B cell (primary cell): ENCODE results near the gene COL11A2.

ENCODE experiments used
- EZH2 ChIP-seq: IDR thresholded peaks from 2 replicates; pipeline ENCODE4 v1.6.1; 2012; ENCODE audit warnings: borderline replicate concordance, low read depth, mild to moderate bottlenecking, moderate library complexity, low read length; ENCODE audit not compliant: insufficient read depth, poor library complexity, severe bottlenecking
- TF ChIP-seq, protein P1 (sequence below): fragments of 200-600 bp; IDR thresholded peaks from one replicate; pipeline ENCODE4 v1.8.0; 2022; ENCODE audit warnings: antibody characterized with exemption, mild to moderate bottlenecking

- TF ChIP-seq, protein P1, sequence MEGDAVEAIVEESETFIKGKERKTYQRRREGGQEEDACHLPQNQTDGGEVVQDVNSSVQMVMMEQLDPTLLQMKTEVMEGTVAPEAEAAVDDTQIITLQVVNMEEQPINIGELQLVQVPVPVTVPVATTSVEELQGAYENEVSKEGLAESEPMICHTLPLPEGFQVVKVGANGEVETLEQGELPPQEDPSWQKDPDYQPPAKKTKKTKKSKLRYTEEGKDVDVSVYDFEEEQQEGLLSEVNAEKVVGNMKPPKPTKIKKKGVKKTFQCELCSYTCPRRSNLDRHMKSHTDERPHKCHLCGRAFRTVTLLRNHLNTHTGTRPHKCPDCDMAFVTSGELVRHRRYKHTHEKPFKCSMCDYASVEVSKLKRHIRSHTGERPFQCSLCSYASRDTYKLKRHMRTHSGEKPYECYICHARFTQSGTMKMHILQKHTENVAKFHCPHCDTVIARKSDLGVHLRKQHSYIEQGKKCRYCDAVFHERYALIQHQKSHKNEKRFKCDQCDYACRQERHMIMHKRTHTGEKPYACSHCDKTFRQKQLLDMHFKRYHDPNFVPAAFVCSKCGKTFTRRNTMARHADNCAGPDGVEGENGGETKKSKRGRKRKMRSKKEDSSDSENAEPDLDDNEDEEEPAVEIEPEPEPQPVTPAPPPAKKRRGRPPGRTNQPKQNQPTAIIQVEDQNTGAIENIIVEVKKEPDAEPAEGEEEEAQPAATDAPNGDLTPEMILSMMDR = no peak
- no peak for TF ChIP-seq EZH2
Observed at GRCh38 chr6:33166363-33166762, 25.9 kb downstream of the COL11A2 start.
